Measurements from ENCODE around the gene PLXDC2.

PLXDC2 gene

GRCh38 chr10:19782430-19783089 is 33.7 kb upstream of the PLXDC2 start:
- no peak for DNase-seq (ENCODE audit: low spot score)
- TF ChIP-seq, protein P1, sequence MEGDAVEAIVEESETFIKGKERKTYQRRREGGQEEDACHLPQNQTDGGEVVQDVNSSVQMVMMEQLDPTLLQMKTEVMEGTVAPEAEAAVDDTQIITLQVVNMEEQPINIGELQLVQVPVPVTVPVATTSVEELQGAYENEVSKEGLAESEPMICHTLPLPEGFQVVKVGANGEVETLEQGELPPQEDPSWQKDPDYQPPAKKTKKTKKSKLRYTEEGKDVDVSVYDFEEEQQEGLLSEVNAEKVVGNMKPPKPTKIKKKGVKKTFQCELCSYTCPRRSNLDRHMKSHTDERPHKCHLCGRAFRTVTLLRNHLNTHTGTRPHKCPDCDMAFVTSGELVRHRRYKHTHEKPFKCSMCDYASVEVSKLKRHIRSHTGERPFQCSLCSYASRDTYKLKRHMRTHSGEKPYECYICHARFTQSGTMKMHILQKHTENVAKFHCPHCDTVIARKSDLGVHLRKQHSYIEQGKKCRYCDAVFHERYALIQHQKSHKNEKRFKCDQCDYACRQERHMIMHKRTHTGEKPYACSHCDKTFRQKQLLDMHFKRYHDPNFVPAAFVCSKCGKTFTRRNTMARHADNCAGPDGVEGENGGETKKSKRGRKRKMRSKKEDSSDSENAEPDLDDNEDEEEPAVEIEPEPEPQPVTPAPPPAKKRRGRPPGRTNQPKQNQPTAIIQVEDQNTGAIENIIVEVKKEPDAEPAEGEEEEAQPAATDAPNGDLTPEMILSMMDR (IDR thresholded peaks at IDR 0.05; ENCODE audit: borderline replicate concordance, control extremely low read depth, extremely low read depth, insufficient read depth, missing control alignments) = no peak
- in situ Hi-C loops (cut with MboI; ENCODE audit: low sequenced_read_pairs, unreplicated experiment) = no loop called here

GRCh38 chr10:19783721-19784120 is 32.5 kb upstream of the PLXDC2 start:
- DNase-seq (ENCODE audit: low spot score) = no peak
- in situ Hi-C loops (cut with MboI; ENCODE audit: low sequenced_read_pairs, unreplicated experiment) = no loop called here
- TF ChIP-seq, protein P1 (IDR thresholded peaks at IDR 0.05; ENCODE audit: borderline replicate concordance, control extremely low read depth, extremely low read depth, insufficient read depth, missing control alignments) = no peak

DNA sequence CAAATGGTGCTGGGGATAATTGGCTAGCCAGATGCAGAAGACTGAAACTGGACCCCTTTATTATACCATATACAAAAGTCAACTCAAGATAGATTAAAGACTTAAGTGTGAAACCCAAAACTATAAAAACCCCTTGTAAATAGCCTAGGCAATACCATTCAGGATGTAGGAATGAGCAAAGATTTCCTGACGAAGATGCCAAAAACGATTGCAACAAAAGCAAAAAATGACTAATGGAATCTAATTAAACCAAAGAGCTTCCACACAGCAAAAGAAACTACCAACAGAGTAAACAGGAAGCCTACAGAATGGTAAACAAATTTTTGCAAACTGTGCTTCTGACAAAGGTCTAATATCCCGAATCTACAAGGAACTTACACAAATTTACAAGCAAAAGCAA is 30.9 kb upstream of the PLXDC2 start:
- TF ChIP-seq, protein P1 (IDR thresholded peaks at IDR 0.05; ENCODE audit: borderline replicate concordance, control extremely low read depth, extremely low read depth, insufficient read depth, missing control alignments) = no peak
- in situ Hi-C loops (cut with MboI; ENCODE audit: low sequenced_read_pairs, unreplicated experiment) = no loop called here

DNA sequence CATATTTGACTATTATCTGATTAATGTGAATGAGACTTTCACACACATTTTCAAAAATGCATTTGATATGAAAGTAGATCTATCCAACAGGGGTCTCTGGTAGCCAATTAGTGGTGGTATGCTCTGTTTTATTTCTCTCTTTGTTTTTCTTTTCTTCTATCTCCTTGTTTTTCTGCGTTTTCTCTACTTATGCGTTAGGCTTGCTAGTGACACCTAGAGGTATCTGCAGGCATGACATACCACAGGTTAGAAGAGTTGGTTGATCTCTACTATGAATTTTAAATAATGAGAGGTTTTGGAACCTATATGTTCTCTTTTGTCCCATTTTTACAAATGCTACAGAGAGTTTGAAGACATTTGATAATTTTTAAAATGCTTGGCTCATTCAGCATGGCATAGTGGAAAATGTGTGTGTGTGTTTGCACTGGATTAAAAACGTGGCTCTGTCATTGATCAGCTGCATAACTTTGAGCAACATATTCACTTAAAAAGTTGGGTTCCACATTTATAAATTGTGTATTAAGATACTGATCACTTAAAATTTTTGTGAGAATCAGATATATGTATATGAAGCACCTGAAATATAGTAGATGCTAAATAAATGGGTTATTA is 28.1 kb upstream of the PLXDC2 start:
- DNase-seq (ENCODE audit: low spot score) = no peak
- in situ Hi-C loops (cut with MboI; ENCODE audit: low sequenced_read_pairs, unreplicated experiment) = no loop called here
- TF ChIP-seq, protein P1 (IDR thresholded peaks at IDR 0.05; ENCODE audit: borderline replicate concordance, control extremely low read depth, extremely low read depth, insufficient read depth, missing control alignments) = peak; percentile 68

More for the DNA sequence above, 30.9 kb upstream of the PLXDC2 start:
- DNase-seq (ENCODE audit: low spot score) = no peak

GRCh38 chr10:19788902-19789301 is 27.3 kb upstream of the PLXDC2 start:
- TF ChIP-seq, protein P1 (IDR thresholded peaks at IDR 0.05; ENCODE audit: borderline replicate concordance, control extremely low read depth, extremely low read depth, insufficient read depth, missing control alignments) = no peak
- no peak for DNase-seq (ENCODE audit: low spot score)
- in situ Hi-C loops (cut with MboI; ENCODE audit: low sequenced_read_pairs, unreplicated experiment) = no loop called here

DNA sequence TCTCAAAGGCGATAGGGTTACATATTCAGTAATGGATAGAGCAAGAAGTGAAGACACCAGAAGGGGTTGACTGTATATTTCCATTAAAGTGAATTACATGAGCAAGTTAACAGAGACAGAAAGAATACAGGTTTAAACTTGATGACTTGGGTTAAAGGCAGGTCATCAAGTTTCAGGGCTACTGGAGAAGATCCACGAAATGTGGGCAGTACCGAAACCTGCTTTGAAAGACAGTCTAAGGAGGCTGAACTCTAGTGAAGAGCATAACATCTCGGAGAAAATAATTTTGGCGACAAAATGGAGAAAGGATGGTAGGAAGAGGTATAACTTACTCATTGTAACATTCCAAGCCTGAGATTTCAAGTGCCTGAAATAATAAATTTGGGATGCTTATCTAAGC is 26.6 kb upstream of the PLXDC2 start:
- no peak for DNase-seq (ENCODE audit: low spot score)
- TF ChIP-seq, protein P1 (IDR thresholded peaks at IDR 0.05; ENCODE audit: borderline replicate concordance, control extremely low read depth, extremely low read depth, insufficient read depth, missing control alignments) = no peak
- in situ Hi-C loops (cut with MboI; ENCODE audit: low sequenced_read_pairs, unreplicated experiment) = no loop called here
